ENCODE results near the gene INPP4B. TPM values are rescaled to one million over a fixed set of nuclear protein-coding genes. Genes with fewer than 3 reads are reported as not detected.

Gene INPP4B
- total RNA-seq, 1 experiment from 2014 or later = 114 TPM

DNA sequence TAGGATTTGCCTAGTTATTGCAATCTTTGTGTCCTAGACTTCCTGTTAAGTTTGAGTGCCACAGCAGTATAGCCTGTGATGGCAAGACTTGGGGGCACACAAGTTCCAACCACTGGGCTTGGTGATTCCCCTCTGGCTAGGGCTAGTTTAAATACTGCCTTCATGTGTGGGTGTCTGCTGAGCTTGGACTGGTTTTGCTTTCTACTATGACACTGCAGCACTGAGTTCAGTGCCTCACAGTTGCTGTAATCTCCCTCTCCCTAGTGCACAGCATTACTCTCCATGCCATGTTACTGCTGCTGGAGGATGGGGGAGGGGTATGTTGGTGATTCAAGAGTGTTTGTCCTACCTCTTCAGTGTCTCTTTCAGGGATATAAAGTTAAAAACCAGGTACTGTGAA is 830.1 kb downstream of the INPP4B start:
- Mint-ChIP-seq H3K36me3 (ENCODE audit: insufficient read depth, unreplicated experiment) (no peaks in the 10 kb centered on the region), H3K4me1 (ENCODE audit: low read depth, unreplicated experiment) (no peaks in the 10 kb centered on the region), H3K9me3 (ENCODE audit: low read depth, unreplicated experiment) (no peaks in the 10 kb centered on the region), H3K27ac (ENCODE audit: unreplicated experiment) (no peak overlapping the region), H3K27me3 (ENCODE audit: unreplicated experiment) (no peaks in the 10 kb centered on the region), H3K4me3 (ENCODE audit: low read depth, unreplicated experiment) (no peak overlapping the region)
- no TSS peak for BruUV-seq (replicated peaks)
- CTCF ChIA-PET = interaction anchor here (0.6 kb wide), 1 partner anchor 1070 kb away, joined by 3 read pairs; no protein-coding TSS in a partner anchor
- TF ChIP-seq, protein P1, sequence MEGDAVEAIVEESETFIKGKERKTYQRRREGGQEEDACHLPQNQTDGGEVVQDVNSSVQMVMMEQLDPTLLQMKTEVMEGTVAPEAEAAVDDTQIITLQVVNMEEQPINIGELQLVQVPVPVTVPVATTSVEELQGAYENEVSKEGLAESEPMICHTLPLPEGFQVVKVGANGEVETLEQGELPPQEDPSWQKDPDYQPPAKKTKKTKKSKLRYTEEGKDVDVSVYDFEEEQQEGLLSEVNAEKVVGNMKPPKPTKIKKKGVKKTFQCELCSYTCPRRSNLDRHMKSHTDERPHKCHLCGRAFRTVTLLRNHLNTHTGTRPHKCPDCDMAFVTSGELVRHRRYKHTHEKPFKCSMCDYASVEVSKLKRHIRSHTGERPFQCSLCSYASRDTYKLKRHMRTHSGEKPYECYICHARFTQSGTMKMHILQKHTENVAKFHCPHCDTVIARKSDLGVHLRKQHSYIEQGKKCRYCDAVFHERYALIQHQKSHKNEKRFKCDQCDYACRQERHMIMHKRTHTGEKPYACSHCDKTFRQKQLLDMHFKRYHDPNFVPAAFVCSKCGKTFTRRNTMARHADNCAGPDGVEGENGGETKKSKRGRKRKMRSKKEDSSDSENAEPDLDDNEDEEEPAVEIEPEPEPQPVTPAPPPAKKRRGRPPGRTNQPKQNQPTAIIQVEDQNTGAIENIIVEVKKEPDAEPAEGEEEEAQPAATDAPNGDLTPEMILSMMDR (IDR thresholded peaks at IDR 0.05; ENCODE audit: unreplicated experiment) = no peak
- intact Hi-C loops (cut with micrococcal nuclease; ENCODE audit: unreplicated experiment) = no loop called here
- DNase-seq = no peak

DNA sequence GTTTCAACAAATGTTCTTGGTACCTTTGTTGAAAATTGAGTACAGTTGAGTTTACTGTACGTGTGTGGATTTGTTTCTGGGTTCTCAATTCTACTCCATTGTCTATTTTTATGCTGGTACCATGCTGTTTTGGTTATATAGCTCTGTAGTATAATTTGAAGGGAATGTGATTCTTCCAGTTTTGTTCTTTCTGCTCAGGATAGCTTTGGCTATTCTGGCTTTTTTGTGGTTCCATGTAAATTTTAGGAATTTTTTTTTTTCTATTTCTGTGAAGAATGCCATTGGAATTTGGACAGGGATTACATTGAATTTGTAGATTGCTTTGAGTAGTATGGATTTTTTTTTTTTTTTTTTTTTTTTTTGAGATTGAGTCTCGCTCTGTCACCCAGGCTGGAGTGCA is 836.4 kb downstream of the INPP4B start:
- intact Hi-C loops (cut with micrococcal nuclease; ENCODE audit: unreplicated experiment) = no loop called here
- no peaks in the 10 kb centered on the region for H3K4me1 Mint-ChIP-seq (ENCODE audit: low read depth, unreplicated experiment)
- no peak for DNase-seq
- no peaks in the 10 kb centered on the region for H3K27me3 Mint-ChIP-seq (ENCODE audit: unreplicated experiment)
- no peaks in the 10 kb centered on the region for H3K36me3 Mint-ChIP-seq (ENCODE audit: insufficient read depth, unreplicated experiment)
- H3K9me3 Mint-ChIP-seq (ENCODE audit: low read depth, unreplicated experiment) = peaks cover 3% of the 10 kb centered on the region
- BruUV-seq (replicated peaks) = no TSS peak
- TF ChIP-seq, protein P1 (IDR thresholded peaks at IDR 0.05; ENCODE audit: unreplicated experiment) = no peak
- no peak overlapping the region for H3K4me3 Mint-ChIP-seq (ENCODE audit: low read depth, unreplicated experiment)
- no peak overlapping the region for H3K27ac Mint-ChIP-seq (ENCODE audit: unreplicated experiment)
- CTCF ChIA-PET = no interaction called here

DNA sequence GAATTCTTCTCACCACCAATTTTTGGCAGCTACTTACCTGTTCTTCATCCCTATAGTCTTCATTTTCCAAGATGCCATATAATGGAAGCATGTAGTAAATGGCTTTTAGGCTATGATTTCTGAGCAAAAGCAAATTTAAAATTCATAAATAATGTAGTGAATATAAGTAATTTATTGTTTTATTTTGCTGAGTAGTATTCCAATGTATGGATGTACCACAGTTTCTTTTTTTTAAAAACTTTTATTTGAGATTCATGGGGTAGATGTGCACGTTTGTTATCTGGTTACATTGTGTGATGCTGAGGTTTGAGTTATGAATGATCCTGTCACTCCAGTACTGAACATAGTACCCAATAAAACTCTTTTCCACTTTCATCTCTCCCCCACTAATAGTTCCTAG is 840.6 kb downstream of the INPP4B start:
- Mint-ChIP-seq H3K36me3 (ENCODE audit: insufficient read depth, unreplicated experiment) (no peaks in the 10 kb centered on the region), H3K4me3 (ENCODE audit: low read depth, unreplicated experiment) (no peak overlapping the region), H3K27me3 (ENCODE audit: unreplicated experiment) (no peaks in the 10 kb centered on the region), H3K9me3 (ENCODE audit: low read depth, unreplicated experiment) (peaks cover 3% of the 10 kb centered on the region), H3K4me1 (ENCODE audit: low read depth, unreplicated experiment) (no peaks in the 10 kb centered on the region), H3K27ac (ENCODE audit: unreplicated experiment) (no peak overlapping the region)
- intact Hi-C loops (cut with micrococcal nuclease; ENCODE audit: unreplicated experiment) = no loop called here
- no peak for DNase-seq
- TF ChIP-seq, protein P1 (IDR thresholded peaks at IDR 0.05; ENCODE audit: unreplicated experiment) = no peak
- no TSS peak for BruUV-seq (replicated peaks)
- CTCF ChIA-PET = no interaction called here

DNA sequence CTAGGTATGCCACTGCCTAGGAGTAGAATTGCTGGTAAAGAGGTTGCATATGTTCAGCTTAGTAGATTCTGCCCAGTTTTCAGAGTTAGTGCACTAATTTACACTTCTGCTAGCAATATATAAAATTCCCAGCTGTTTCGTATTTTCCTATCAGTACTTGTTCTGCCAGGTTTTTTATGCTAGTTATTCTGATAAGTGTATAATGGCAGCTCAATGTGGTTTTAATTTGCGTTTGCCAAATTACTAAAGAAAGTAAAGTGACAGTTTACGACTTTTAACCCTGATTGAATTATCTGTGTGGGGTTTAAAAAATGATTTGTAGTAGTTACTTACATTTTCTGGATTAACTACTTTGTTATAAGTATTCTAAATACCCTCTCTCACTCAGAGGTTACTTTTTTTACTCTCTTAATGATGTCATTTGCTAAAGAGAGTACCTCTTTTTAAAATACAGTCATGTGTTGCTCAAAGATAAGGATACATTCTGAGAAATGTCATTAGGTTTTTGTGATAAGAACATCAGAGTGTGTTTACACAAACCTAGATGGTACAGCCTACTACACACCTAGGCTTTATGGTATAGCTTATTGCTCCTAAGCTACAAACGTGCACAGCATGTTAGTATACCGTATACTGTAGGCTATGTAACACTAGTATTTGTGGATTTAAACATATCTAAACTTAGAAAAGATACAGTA is 846.5 kb downstream of the INPP4B start:
- H3K9me3 Mint-ChIP-seq (ENCODE audit: low read depth, unreplicated experiment) = no peaks in the 10 kb centered on the region
- H3K27me3 Mint-ChIP-seq (ENCODE audit: unreplicated experiment) = no peaks in the 10 kb centered on the region
- CTCF ChIA-PET = no interaction called here
- H3K4me3 Mint-ChIP-seq (ENCODE audit: low read depth, unreplicated experiment) = no peak overlapping the region
- no peak overlapping the region for H3K27ac Mint-ChIP-seq (ENCODE audit: unreplicated experiment)
- DNase-seq = no peak
- no peaks in the 10 kb centered on the region for H3K4me1 Mint-ChIP-seq (ENCODE audit: low read depth, unreplicated experiment)
- no TSS peak for BruUV-seq (replicated peaks)
- no peaks in the 10 kb centered on the region for H3K36me3 Mint-ChIP-seq (ENCODE audit: insufficient read depth, unreplicated experiment)
- TF ChIP-seq, protein P1 (IDR thresholded peaks at IDR 0.05; ENCODE audit: unreplicated experiment) = no peak
- intact Hi-C loops (cut with micrococcal nuclease; ENCODE audit: unreplicated experiment) = no loop called here
